Measurements from ENCODE around the gene SLC7A11. TPM values are rescaled to one million over a fixed set of nuclear protein-coding genes. Genes with fewer than 3 reads are reported as not detected.

Gene SLC7A11
- total RNA-seq, 1 donor from 2014 or later: 0.75 TPM

DNA sequence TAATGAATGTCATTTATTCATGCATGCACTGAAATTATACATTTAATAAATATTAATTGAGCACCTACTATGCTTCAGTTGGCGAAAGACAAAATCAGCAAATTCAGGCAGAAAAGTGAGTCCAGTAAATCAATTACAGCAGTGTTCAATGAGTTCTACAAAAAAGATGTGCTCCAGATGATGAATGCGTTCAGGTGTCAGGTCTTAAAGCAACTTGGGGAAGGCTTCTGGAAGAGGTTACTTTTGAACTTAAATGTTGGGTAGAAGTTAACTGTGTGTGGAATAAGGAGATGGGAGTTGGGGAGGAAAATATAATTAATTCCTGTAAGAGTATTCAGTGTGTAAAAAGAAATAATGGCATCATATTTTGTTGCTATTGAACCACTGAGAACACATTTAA lies 79.0 kb downstream of the SLC7A11 start:
- no peak for DNase-seq (ENCODE audit: low spot score)

DNA sequence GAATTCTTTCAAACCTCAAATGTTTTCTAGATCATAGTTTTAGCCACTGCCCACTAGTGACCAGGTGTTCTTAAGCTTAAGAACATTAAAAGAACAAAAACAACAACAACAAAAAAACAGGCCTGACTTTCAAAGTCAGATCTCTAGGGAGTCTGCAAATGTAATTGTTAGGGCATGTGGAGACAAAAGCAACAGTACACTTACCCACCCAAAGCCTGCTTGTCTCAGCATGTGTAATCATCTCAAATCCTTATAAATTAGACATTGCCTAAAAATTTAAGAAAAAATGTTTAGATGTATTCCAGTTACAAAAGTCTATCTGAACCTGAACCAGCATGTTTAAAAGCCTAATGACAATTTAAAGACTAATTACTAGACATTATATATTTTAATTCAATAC lies 79.9 kb downstream of the SLC7A11 start:
- no peak for DNase-seq (ENCODE audit: low spot score)

DNA sequence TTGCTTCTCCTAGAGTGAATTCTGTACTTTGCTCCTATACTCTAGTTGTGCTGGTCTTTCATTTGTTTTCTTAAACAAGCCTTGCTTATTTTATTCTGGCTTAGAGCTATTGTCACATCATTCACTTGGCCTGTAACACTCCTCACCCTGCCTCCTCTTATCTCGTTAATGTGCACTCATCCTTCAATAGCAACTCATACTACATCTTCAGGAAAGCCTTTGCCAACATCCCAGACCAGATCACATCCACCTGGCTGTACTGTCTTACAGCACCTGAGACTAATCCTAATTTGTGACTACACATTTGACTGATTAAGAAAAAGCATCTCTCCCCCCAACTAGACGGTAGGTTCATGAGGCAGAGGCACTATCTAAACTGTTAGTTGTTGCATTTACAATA lies 80.8 kb downstream of the SLC7A11 start:
- DNase-seq (ENCODE audit: low spot score): no peak

DNA sequence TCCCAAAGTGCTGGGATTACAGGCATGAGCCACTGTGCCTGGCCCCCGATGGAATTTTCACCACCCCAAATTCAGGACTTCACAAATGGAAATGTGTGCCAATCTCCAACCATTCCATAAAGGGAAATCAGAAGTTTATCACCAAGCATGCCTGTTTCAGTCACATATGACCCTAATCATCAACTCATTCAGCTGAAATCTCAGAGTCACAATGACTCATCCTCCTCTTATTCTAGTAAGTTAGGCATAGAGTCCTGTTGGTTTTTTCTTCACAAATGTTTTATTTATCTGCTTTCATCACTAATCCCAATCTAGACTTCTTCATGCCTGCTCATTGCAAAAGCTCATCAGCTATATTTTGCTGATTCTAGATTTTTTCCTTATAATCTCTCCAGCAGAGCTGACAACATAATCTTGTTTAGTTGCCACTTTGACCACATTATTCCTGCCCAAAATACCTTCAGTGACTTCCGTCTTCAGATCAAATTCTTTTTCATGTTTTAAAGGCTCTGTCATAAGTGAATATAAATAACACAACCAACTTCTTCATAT lies 83.3 kb downstream of the SLC7A11 start:
- DNase-seq (ENCODE audit: low spot score): no peak

DNA sequence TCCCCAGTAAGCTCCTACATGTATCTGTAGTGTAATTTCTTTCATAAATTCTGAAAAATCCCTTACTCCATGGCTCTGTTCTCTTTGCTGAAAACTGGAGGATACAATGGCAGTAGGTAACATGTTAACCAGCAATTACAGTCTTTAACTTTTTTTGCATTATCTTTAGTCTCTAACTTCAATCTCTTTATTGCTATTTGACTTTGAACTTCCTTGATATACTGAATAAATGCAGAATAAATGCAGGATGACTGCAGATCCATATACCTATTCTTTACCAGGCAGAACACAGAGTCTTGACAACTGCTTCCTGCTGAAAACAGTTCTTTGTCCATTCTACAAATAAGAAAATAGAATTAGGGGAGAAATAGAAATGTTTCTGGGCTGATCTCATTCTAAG lies 101.3 kb downstream of the SLC7A11 start:
- DNase-seq (ENCODE audit: low spot score): no peak

DNA sequence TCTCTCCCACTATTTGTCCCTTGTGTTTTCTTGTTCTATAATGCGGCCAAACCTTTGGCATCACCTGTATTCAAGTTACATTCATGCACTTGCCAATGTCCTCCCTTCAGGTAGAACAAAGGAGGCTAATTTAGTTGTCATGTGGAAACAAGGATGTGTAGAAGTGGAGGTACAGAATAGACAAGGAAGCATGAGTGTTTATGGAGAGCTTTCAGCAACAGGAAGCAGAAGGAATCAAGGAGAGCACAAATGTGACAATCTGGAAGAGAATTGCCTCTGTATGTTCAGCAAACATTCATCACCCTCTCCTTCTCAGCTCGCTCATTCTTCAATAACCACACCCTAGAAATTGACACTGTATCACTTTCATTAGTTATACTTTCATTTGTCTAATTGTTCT lies 103.4 kb downstream of the SLC7A11 start:
- DNase-seq (ENCODE audit: low spot score): no peak

DNA sequence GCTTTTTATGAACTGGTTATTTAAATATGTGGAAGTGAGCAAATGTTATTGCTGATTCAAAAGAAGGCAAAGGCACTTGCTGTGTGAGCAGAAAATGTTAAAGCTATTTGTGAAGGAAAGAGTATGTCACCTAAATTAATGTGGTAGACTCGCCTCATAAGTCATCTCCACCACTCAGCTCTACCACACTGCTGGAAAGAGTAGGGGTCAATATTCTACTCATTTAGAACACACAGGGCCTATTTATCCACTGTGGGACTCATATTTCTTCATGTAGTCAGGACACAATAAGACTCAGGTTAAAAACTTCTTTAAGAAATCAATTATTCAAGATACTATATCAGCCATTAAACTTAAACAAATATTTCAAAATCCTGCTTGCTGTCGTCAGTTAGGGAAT lies 106.5 kb downstream of the SLC7A11 start:
- no peak for DNase-seq (ENCODE audit: low spot score)

DNA sequence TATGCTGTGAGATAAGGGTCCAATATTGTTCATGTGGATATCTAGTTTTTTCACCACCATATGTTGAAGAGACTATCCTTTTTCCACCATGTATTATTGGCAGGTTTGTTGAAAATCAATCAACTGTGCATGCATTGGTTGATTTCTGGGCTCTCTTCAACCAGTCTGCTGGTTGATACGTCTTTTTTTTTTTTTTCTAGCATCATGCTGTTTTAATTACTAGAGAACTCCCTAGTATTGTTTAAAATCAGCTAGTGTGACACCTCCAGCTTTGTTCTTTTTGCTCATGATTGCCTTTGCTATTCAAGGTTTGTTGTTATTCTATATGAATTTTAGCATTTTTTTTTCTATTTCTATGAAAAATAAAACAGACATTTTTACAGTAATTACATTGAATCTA lies 123.9 kb downstream of the SLC7A11 start:
- DNase-seq (ENCODE audit: low spot score): no peak

DNA sequence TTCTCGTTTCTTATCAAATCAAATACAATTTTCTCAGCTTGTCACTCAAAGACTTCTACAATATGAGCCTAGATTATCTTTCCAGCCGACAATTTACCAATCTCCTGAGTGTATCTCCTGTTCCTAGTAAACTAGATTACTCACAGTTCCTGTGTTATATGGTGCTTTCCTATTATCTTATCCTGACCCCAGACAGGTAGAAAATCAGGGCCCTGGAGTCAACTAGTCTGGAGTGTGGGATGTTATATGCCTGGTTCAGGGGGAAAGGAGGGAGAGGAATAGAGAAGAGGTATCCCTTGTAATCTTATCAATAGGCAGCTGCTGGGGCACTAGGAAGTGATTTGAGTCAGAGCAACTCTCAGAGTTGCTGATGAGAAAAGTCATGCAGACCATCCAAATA lies 127.1 kb downstream of the SLC7A11 start:
- DNase-seq (ENCODE audit: low spot score): no peak

DNA sequence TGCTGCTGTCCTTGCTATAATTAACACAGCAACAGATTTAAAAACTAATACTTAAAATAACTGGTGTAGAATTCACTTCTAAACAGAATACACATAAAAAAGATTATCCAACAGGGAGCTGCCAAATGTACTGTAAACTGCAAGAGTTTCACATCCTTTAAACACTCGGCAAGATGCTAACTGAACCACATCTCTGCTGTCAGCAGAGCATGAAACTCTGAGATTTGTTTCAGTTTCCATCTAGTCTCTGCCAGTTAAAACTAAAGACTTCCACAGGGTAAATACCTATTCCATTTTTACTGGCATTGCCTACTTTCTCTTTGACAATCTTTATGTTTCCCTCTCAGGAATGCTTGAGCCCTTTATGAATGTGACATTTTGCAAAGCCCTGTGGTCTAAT lies 127.7 kb downstream of the SLC7A11 start:
- no peak for DNase-seq (ENCODE audit: low spot score)

Measured in mucosa of gallbladder (tissue), 1 donor.